ENCODE data around the gene YJEFN3.

The YJEFN3 gene, protein sequence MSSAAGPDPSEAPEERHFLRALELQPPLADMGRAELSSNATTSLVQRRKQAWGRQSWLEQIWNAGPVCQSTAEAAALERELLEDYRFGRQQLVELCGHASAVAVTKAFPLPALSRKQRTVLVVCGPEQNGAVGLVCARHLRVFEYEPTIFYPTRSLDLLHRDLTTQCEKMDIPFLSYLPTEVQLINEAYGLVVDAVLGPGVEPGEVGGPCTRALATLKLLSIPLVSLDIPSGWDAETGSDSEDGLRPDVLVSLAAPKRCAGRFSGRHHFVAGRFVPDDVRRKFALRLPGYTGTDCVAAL

GRCh38 chr19:19528721-19529490, at the start of gene YJEFN3:
Gene YJEFN3, plus strand, starts transcription at chr19:19528911. Its CDS starts 22 bp downstream, at chr19:19528933.
- peak; percentile 75 for DNase-seq (ENCODE audit: low read depth, low spot score)

GRCh38 chr19:19480688-19481087, 48.0 kb upstream of the YJEFN3 start:
- no peak for DNase-seq (ENCODE audit: low read depth, low spot score)

DNA sequence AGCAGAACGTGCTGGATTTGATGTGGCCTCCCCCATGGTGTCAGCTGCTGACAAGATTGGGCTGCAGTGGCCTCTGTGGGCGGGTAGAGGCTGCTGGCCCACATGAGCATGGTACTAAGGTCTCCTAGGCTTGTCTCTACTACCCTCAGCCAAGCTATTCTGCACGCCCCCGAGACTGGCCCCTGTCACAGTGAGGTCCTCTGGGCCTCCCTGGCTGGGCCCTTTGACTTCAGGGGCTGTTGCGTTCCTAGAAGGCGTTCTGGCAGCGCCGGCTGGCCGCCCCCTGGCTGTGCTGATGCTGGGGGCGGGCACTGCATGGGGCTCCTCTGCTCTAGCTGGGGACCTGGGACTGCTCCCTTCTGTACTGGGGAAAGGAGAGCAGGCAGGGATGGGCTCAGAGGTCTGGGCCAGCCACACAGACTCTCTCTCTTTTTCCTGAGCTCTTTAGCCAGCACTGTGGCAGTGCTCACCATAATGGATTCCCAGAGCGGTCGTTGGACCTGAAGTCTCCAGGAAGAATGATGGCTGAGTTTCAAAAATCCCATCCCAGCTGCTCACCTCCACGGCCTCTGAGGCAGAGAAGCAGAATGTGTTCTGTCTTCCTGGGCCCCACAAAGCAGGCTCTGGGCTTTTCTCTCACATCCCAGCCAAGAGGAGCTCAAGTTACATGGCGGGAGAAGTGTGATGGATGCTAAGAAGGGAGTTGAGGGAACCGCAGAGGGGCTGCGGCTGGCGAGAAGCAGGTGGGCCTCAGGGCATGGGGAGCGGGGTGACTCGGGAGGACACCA, 45.7 kb upstream of the YJEFN3 start:
- no peak for DNase-seq (ENCODE audit: low read depth, low spot score)

GRCh38 chr19:19485161-19485997, 43.3 kb upstream of the YJEFN3 start:
- peak; percentile 63 for DNase-seq (ENCODE audit: low read depth, low spot score)

GRCh38 chr19:19485998-19486290, 42.8 kb upstream of the YJEFN3 start:
- DNase-seq (ENCODE audit: low read depth, low spot score), result peak; percentile 53

- DNase-seq (ENCODE audit: low read depth, low spot score), result no peak
Measured at GRCh38 chr19:19486343-19487076, 42.2 kb upstream of the YJEFN3 start.

GRCh38 chr19:19487077-19487949, 41.4 kb upstream of the YJEFN3 start:
- no peak for DNase-seq (ENCODE audit: low read depth, low spot score)

- DNase-seq (ENCODE audit: low read depth, low spot score), result peak; percentile 47
Measured at GRCh38 chr19:19487950-19488874, 40.5 kb upstream of the YJEFN3 start.

DNA sequence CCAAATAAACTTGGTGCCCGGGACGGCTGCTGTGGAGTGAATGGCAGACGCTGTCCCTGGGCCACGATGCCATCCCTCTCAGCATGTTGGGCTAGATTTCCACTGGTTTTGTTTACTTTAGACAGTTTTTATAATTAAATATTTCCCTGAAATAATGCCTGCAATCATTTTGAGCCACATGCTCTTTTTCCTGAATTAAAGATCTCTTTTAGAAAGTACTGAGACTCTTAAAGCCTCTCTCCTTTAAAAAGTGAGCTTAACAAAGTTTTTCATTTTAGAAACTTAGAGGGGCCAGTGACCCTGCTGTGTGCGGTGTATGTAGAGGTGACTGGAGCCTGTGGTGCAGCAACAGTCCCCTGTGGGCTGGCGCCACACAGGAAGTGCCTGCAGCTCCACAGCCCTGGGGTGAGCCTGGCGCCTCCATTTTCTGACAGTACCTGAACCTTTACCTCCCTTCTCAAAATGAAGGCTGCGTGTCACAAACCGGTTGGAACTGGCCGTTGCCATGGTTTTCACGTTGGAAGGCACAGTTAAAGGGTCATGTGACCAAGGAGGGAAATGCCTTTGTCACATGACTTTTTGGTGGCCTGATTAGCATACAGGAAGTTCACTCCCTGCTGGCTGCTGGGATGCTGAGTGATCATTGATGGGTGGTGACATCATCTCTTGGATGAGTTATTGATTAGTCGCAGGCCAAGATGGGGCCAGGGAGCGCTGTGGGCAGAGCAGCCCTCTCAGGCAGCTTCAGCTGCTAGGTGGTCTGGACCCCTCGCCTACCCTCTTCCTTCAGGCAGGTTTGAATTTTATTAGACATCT, 39.6 kb upstream of the YJEFN3 start:
- peak; percentile 96 for DNase-seq (ENCODE audit: low read depth, low spot score)

- DNase-seq (ENCODE audit: low read depth, low spot score), result no peak
Measured at GRCh38 chr19:19489804-19490204, 38.9 kb upstream of the YJEFN3 start.

DNA sequence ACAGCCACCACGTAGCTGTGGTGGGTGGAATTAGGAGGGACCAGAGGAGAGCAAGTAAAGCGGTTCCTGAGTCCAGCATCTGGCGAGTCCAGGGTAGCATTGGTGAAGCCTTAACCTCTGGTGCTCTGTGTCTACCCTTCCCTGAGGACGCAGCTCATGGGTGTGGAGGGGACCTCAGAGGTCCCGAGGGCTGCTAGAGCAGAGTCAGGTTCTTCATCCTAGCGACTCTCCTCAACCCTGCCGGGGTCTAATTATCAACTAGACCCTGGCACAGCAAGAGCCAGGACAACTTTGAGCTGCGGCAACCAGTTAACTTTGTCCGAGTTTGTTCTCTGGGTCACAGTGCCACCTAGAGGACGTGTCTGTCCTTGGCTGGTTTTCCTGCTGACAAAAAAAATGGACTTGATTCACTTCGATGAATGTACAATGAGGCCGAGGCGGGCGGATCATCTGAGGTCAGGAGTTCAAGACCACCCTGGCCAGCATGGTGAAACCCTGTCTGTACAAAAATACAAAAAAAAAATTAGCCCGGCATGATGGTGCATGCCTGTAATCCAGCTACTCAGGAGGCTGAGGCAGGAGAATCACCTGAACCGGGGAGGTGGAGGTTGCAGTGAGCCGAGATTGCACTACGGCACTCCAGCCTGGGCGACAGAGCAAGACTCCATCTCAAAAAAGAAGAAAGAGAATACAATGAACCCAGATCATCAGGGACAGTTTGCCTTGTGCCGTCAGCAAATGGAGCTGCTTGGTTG, 38.3 kb upstream of the YJEFN3 start:
- DNase-seq (ENCODE audit: low read depth, low spot score), result peak; percentile 90

DNA sequence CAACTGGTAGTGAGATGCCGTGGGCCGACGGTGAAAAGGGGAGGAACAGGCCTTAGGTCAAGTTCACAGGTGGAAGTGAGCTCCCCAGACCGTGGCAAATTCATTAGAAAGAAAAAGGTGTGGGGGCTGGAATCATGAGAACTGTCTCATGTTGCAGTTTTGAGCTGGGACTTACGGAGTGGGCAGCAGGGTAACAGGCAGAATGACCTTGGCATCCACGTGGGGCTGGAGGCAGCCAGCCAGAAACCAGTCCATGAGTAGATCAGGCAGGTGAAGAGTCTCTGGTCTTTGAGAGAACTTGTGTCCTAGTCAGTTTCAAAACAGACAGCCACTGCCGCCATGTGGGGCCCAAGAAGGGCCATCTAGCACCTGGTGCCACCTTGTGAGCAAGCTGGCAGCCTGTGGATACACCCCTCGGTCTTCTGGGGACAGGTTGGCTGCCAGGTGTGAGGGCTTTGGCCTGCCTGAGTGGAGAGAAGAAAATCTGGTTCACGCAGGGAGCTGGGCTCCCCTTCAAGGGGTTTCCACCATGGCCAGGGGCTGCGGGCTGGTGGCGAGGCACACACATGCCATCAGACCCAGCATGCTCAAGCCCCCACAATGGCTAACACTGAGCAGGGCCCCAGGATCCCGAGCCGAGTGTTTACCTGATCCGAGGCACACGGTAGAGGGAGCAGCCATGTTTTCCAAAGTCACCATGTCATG, 37.2 kb upstream of the YJEFN3 start:
- DNase-seq (ENCODE audit: low read depth, low spot score), result no peak

DNA sequence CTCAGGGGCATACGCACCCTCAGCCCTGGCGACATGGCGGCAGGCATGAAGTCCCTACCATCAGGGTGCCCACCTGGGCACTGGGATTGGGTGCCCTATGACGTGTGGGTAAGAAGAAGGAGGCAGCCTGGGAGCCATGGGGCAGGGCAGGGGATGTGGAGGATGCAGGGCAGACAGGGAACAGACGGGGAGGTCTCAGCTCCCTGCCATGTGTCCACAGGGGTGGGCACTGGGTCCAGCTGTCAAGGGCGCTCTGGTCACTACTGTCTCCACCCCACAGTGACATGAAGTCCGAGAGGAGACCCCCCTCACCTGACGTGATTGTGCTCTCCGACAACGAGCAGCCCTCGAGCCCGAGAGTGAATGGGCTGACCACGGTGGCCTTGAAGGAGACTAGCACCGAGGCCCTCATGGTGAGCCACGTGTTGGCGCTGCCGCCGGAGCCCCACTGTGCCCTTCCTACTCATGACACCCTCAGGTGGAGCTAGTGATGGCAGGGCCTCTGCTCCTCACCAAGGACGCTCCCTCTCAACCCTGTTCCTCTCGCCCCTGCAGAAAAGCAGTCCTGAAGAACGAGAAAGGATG, 36.6 kb upstream of the YJEFN3 start:
- DNase-seq (ENCODE audit: low read depth, low spot score), result no peak

GRCh38 chr19:19493841-19494546, 34.7 kb upstream of the YJEFN3 start:
- no peak for DNase-seq (ENCODE audit: low read depth, low spot score)

All from ELF-1 (cell line).